Measurements from ENCODE around the gene MAST1. TPM values are rescaled to one million over a fixed set of nuclear protein-coding genes. Genes with fewer than 3 reads are reported as not detected.
A peak's percentile ranks its signal among the peaks of the same experiment; 100 is the strongest.

Gene MAST1
- total RNA-seq, 2 experiments from 2014 or later = 0.22 to 0.60 TPM

DNA sequence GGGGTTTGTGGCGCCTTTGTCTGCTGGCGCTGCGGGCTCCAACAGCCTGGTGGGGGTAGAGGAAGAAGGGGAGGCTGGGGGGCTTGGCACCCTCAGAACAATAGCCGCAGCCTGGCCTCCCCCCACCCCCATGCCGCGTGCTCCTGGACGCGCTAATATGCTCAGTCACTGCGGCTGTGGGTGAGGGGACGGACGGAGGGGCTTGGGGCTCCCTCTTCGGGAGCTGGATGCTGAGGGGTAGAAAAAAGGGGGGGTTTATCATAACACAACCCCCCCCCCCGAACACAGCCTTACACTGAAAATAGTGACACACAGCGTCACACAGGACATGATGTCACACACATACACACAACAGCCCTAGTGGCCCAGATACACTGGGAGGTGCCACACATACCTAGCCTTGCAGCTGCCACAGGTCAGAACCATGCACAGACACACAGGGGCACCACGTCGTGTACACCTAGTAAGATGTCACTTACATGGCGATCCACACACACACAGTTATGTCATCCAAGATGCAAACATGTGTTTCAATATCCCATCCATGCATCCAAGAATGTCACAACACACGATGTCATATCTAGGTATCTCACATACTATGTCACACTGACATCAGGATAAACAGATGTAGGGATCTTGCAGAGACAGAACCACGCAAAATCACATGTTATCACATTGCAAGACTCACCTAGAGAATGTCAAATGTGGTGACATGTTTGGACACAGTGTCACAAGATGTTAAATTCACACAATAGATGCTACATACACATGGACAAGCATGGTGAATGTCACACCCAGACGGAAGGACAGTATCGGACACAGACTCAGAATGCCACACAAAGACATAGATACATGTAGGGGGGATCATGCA is 806 bp downstream of the MAST1 start:
- Histone ChIP-seq H3K4me3 (ENCODE audit: low read length) (no peak overlapping the region), H3K36me3 (ENCODE audit: insufficient read depth, low read length) (no peaks in the 10 kb centered on the region), H3K27me3 (ENCODE audit: control insufficient read depth in 1 of 2, insufficient read depth in 2 of 2, low read length in 2 of 2) (peaks cover 86 to 93% of the 10 kb centered on the region in 2 experiments), H3K27ac (ENCODE audit: low read depth in 1 of 2, low read length in 2 of 2) (no peak overlapping the region), H3K4me1 (ENCODE audit: insufficient read depth, low read length) (peaks cover 39% of the 10 kb centered on the region), H3K9me3 (ENCODE audit: control insufficient read depth in 1 of 2, insufficient read depth in 1 of 2, low read length in 2 of 2) (peaks cover 0 to 40% of the 10 kb centered on the region in 2 experiments)
- Mint-ChIP-seq H3K4me3 (peak overlapping the region; percentile 47), H3K9me3 (no peaks in the 10 kb centered on the region), H3K27ac (no peak overlapping the region), H3K4me1 (ENCODE audit: low read depth) (peaks cover 41% of the 10 kb centered on the region), H3K36me3 (ENCODE audit: low read depth) (no peaks in the 10 kb centered on the region), H3K27me3 (peaks cover 84% of the 10 kb centered on the region)
- DNase-seq (peak in 3 of 14 experiments; percentile 44 to 59 (median 50)), ATAC-seq (ENCODE audit: poor library complexity) (peak; percentile 58)
- TF ChIP-seq, protein P1, sequence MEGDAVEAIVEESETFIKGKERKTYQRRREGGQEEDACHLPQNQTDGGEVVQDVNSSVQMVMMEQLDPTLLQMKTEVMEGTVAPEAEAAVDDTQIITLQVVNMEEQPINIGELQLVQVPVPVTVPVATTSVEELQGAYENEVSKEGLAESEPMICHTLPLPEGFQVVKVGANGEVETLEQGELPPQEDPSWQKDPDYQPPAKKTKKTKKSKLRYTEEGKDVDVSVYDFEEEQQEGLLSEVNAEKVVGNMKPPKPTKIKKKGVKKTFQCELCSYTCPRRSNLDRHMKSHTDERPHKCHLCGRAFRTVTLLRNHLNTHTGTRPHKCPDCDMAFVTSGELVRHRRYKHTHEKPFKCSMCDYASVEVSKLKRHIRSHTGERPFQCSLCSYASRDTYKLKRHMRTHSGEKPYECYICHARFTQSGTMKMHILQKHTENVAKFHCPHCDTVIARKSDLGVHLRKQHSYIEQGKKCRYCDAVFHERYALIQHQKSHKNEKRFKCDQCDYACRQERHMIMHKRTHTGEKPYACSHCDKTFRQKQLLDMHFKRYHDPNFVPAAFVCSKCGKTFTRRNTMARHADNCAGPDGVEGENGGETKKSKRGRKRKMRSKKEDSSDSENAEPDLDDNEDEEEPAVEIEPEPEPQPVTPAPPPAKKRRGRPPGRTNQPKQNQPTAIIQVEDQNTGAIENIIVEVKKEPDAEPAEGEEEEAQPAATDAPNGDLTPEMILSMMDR (IDR thresholded peaks at IDR 0.05) = no peak
- intact Hi-C loops (cut with DNase I, micrococcal nuclease) = no loop called here
- ChIA-PET CTCF (interaction anchor here (0.6 kb wide), 1 partner anchor 78 kb away, joined by 3 read pairs; no protein-coding TSS in a partner anchor), POLR2A (no interaction called here)

- Mint-ChIP-seq H3K27me3 (peaks cover 82% of the 10 kb centered on the region), H3K4me3 (peak overlapping the region; percentile 13), H3K27ac (no peak overlapping the region), H3K9me3 (no peaks in the 10 kb centered on the region), H3K36me3 (ENCODE audit: low read depth) (no peaks in the 10 kb centered on the region), H3K4me1 (ENCODE audit: low read depth) (peaks cover 37% of the 10 kb centered on the region)
- ATAC-seq (ENCODE audit: poor library complexity) (peak; percentile 35), DNase-seq (peak in 4 of 14 experiments; percentile 14 to 67 (median 36))
- Histone ChIP-seq H3K4me3 (ENCODE audit: low read length) (no peak overlapping the region), H3K36me3 (ENCODE audit: insufficient read depth, low read length) (no peaks in the 10 kb centered on the region), H3K4me1 (ENCODE audit: insufficient read depth, low read length) (peaks cover 28% of the 10 kb centered on the region), H3K27me3 (ENCODE audit: control insufficient read depth in 1 of 2, insufficient read depth in 2 of 2, low read length in 2 of 2) (peaks cover 76 to 87% of the 10 kb centered on the region in 2 experiments), H3K27ac (ENCODE audit: low read depth in 1 of 2, low read length in 2 of 2) (no peak overlapping the region), H3K9me3 (ENCODE audit: control insufficient read depth in 1 of 2, insufficient read depth in 1 of 2, low read length in 2 of 2) (peaks cover 0 to 27% of the 10 kb centered on the region in 2 experiments)
- ChIA-PET CTCF (no interaction called here), POLR2A (no interaction called here)
- intact Hi-C loops (cut with DNase I, micrococcal nuclease) = no loop called here
- TF ChIP-seq, protein P1 (IDR thresholded peaks at IDR 0.05) = no peak
These were observed 2.1 kb downstream of the MAST1 start for GRCh38 chr19:12840091-12841079.

GRCh38 chr19:12841094-12841493 is 2.8 kb downstream of the MAST1 start:
- intact Hi-C loops (cut with DNase I, micrococcal nuclease) = no loop called here
- Histone ChIP-seq H3K4me1 (ENCODE audit: insufficient read depth, low read length) (peaks cover 27% of the 10 kb centered on the region), H3K27ac (ENCODE audit: low read depth in 1 of 2, low read length in 2 of 2) (no peak overlapping the region), H3K9me3 (ENCODE audit: control insufficient read depth in 1 of 2, insufficient read depth in 1 of 2, low read length in 2 of 2) (peaks cover 0 to 20% of the 10 kb centered on the region in 2 experiments), H3K4me3 (ENCODE audit: low read length) (no peak overlapping the region), H3K27me3 (ENCODE audit: control insufficient read depth in 1 of 2, insufficient read depth in 2 of 2, low read length in 2 of 2) (peaks cover 72 to 83% of the 10 kb centered on the region in 2 experiments), H3K36me3 (ENCODE audit: insufficient read depth, low read length) (no peaks in the 10 kb centered on the region)
- Mint-ChIP-seq H3K27ac (no peak overlapping the region), H3K4me3 (no peak overlapping the region), H3K4me1 (ENCODE audit: low read depth) (peaks cover 37% of the 10 kb centered on the region), H3K9me3 (no peaks in the 10 kb centered on the region), H3K27me3 (peaks cover 78% of the 10 kb centered on the region), H3K36me3 (ENCODE audit: low read depth) (no peaks in the 10 kb centered on the region)
- DNase-seq (peak in 2 of 14 experiments; percentile 20 to 43), ATAC-seq (ENCODE audit: poor library complexity) (no peak)
- CTCF ChIA-PET = no interaction called here
- POLR2A ChIA-PET = no interaction called here
- TF ChIP-seq, protein P1 (IDR thresholded peaks at IDR 0.05) = no peak
